Spinal cord (tissue), 10 donors: ENCODE results near the gene SLC22A4. TPM values are rescaled to one million over a fixed set of nuclear protein-coding genes. Genes with fewer than 3 reads are reported as not detected.

ENCODE experiments used
- DNase-seq, 6 donors: peaks; one replicate each; pipeline versions ENCODE4 v3.0.0 to v3.0.0-alpha.2; 2013 to 2015; ENCODE audit warnings: low spot score in 6 of 6, low read depth in 4 of 6
- H3K27ac ChIP-seq: one replicate; pipeline ENCODE4 v1.5.1; 2013; ENCODE audit warnings: low read depth, low read length, control low read depth
- H3K27me3 ChIP-seq: one replicate; pipeline ENCODE4 v1.6.1; 2013; ENCODE audit warnings: low read length; ENCODE audit not compliant: control insufficient read depth, insufficient read depth
- H3K36me3 ChIP-seq: one replicate; pipeline ENCODE4 v1.6.1; 2013; ENCODE audit warnings: low read length; ENCODE audit not compliant: control insufficient read depth, insufficient read depth
- H3K4me1 ChIP-seq: one replicate; pipeline ENCODE4 v1.6.1; 2013; ENCODE audit warnings: low read length; ENCODE audit not compliant: control insufficient read depth, insufficient read depth
- H3K4me3 ChIP-seq: one replicate; pipeline ENCODE4 v1.5.1; 2013; ENCODE audit warnings: low read depth, low read length, control low read depth
- H3K9me3 ChIP-seq: one replicate; pipeline ENCODE4 v1.6.1; 2013; ENCODE audit warnings: low read length; ENCODE audit not compliant: control insufficient read depth, insufficient read depth
- WGBS: methylation state at CpG from one replicate; pipeline ENCODE4 v1.1.5; 2013; ENCODE audit warnings: missing lambda C conversion rate; ENCODE audit not compliant: insufficient coverage; 5-methylcytosine and 5-hydroxymethylcytosine counted together
- polyA plus RNA-seq, 2 donors: library from polyadenylated mRNA; unstranded; fragments of 120-200 nt; gene quantifications; one replicate each; pipeline ENCODE4 v1.2.1, GENCODE V29; 2013; ENCODE audit not compliant: insufficient read length in 2 of 2
- total RNA-seq, 2 donors: library from RNA; depleted of rRNA in 1 of 2; stranded (reverse); fragments of 120-200 nt in 1 of 2; fragments of >200 nt in 1 of 2; gene quantifications; one replicate each; pipeline versions ENCODE4 v1.2.3 to v1.2.4, GENCODE V29; 2013 to 2014
- donor health status: healthy.

SLC22A4 gene
- total and polyA plus RNA-seq, 4 donors = 4.0 to 8.7 (median 7.7) TPM

DNA sequence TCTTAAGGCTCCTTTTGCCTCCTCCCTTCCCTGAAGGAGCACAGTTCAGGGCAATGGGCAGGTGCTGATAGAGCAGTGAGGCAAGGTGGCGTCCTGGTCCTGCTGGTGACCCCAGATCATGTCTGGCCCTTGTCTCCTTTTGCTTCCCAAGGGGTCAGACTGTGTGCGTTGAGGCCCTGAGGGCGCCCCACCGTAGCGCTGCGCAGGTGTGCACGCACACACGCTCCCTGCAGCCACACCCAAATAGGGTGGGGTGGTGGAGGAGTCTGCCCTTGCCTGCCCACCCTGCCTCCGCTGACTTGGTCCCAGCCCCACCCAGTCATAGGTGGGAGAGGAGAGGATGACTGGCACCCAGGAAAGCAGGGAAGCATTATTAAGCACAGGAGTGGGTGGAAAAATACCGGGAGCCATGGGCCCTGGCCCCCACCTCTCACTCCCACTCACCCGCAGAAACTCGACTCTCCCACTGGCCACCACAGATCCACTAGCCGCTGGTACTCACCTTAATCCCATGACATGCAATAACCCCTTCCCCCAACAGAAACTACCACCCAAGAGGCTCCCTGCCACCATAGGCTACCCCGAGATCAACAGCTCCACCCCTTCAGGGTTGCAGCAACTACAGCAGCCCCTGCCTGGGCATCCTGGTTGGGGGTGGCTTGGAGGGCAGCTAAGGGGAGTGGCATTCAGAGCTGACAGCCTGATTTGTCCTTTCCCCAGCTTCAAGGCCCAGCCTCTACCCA lies 20.0 kb upstream of the SLC22A4 start:
- Histone ChIP-seq H3K27ac (no peak overlapping the region), H3K36me3 (peaks cover 35% of the 10 kb centered on the region), H3K4me1 (peaks cover 29% of the 10 kb centered on the region), H3K4me3 (no peak overlapping the region), H3K27me3 (no peaks in the 10 kb centered on the region), H3K9me3 (no peaks in the 10 kb centered on the region)
- no peak for DNase-seq
- WGBS = 95% methylated on average over 8 of the region's 14 CpGs

GRCh38 chr5:132275367-132276220 lies 18.6 kb upstream of the SLC22A4 start:
- no peak for DNase-seq
- H3K27ac ChIP-seq = no peak overlapping the region
- H3K36me3 ChIP-seq = peaks cover 27% of the 10 kb centered on the region
- H3K4me1 ChIP-seq = peaks cover 16% of the 10 kb centered on the region
- 85% methylated on average over 2 of the region's 5 CpGs for WGBS
- no peaks in the 10 kb centered on the region for H3K27me3 ChIP-seq
- no peaks in the 10 kb centered on the region for H3K9me3 ChIP-seq
- no peak overlapping the region for H3K4me3 ChIP-seq

- Histone ChIP-seq H3K36me3 (peaks cover 14% of the 10 kb centered on the region), H3K4me3 (no peak overlapping the region), H3K27me3 (no peaks in the 10 kb centered on the region), H3K27ac (no peak overlapping the region), H3K9me3 (no peaks in the 10 kb centered on the region), H3K4me1 (peaks cover 9% of the 10 kb centered on the region)
- DNase-seq = no peak
- 95% methylated on average over 6 of the region's 6 CpGs for WGBS
Measured at GRCh38 chr5:132277256-132277655, 16.9 kb upstream of the SLC22A4 start.

GRCh38 chr5:132277971-132278853 lies 16.0 kb upstream of the SLC22A4 start:
- Histone ChIP-seq H3K27me3 (no peaks in the 10 kb centered on the region), H3K4me1 (peaks cover 4% of the 10 kb centered on the region), H3K9me3 (no peaks in the 10 kb centered on the region), H3K4me3 (no peak overlapping the region), H3K27ac (no peak overlapping the region), H3K36me3 (peaks cover 8% of the 10 kb centered on the region)
- DNase-seq = no peak
- WGBS = 55% methylated on average over 4 of the region's 6 CpGs

- no peaks in the 10 kb centered on the region for H3K9me3 ChIP-seq
- peaks cover 2% of the 10 kb centered on the region for H3K36me3 ChIP-seq
- 79% methylated on average over 3 of the region's 3 CpGs for WGBS
- H3K4me3 ChIP-seq = no peak overlapping the region
- peaks cover 4% of the 10 kb centered on the region for H3K4me1 ChIP-seq
- H3K27me3 ChIP-seq = no peaks in the 10 kb centered on the region
- no peak overlapping the region for H3K27ac ChIP-seq
- no peak for DNase-seq
Measured at GRCh38 chr5:132279801-132280200, 14.4 kb upstream of the SLC22A4 start.

- no peak for DNase-seq
- 50% methylated on average over 1 of the region's 5 CpGs for WGBS
- Histone ChIP-seq H3K27ac (no peak overlapping the region), H3K9me3 (no peaks in the 10 kb centered on the region), H3K27me3 (no peaks in the 10 kb centered on the region), H3K4me3 (no peak overlapping the region), H3K36me3 (peaks cover under 1% of the 10 kb centered on the region), H3K4me1 (peaks cover 4% of the 10 kb centered on the region)
Measured at GRCh38 chr5:132280371-132281240, 13.6 kb upstream of the SLC22A4 start.

GRCh38 chr5:132281856-132282614 lies 12.2 kb upstream of the SLC22A4 start:
- Histone ChIP-seq H3K4me1 (peaks cover 4% of the 10 kb centered on the region), H3K4me3 (no peak overlapping the region), H3K27ac (no peak overlapping the region), H3K36me3 (no peaks in the 10 kb centered on the region), H3K27me3 (no peaks in the 10 kb centered on the region), H3K9me3 (no peaks in the 10 kb centered on the region)
- no peak for DNase-seq
- 88% methylated on average over 7 of the region's 9 CpGs for WGBS

DNA sequence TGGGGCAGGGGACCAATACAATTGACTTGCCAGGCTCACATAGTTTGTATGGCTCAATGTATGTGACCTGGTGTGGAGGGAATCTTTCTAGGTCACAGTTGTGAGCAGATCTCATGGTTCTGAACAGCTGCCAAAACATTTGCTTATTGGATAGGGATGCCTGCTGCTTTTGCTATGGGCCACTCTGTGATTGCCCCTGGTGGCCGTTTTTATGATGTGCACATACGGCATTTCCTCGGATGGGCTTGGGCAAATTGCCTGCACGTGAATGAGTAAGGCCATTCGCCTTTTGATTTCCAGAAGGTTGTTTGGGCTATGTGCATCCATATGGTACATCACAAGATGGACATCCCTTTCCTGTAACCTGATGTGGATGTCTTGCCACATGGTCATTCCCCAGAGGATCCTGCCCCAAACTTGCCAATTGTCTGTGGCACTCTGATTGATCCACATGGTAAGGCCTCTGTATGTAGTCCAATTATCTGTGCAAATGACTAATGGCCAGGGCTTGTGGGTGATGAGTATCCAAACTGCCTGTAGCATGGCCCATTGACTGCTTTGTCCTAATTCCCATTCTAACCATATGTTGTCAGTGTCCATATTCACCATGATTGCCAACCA lies 10.7 kb upstream of the SLC22A4 start:
- Histone ChIP-seq H3K9me3 (no peaks in the 10 kb centered on the region), H3K4me1 (peaks cover 1% of the 10 kb centered on the region), H3K27ac (no peak overlapping the region), H3K27me3 (no peaks in the 10 kb centered on the region), H3K4me3 (no peak overlapping the region), H3K36me3 (no peaks in the 10 kb centered on the region)
- peak in 2 of 6 donors; percentile 23 to 48 for DNase-seq
- 54% methylated on average over 5 of the region's 5 CpGs for WGBS
